GM19193 (cell line): ENCODE results near the gene AUTS2.

Experiments used
- POLR2A ChIP-seq: IDR thresholded peaks from 4 replicates; pipeline ENCODE4 v1.6.1; 2011; ENCODE audit not compliant: insufficient read depth, insufficient read length; ENCODE audit errors: extremely low read depth

Gene AUTS2

DNA sequence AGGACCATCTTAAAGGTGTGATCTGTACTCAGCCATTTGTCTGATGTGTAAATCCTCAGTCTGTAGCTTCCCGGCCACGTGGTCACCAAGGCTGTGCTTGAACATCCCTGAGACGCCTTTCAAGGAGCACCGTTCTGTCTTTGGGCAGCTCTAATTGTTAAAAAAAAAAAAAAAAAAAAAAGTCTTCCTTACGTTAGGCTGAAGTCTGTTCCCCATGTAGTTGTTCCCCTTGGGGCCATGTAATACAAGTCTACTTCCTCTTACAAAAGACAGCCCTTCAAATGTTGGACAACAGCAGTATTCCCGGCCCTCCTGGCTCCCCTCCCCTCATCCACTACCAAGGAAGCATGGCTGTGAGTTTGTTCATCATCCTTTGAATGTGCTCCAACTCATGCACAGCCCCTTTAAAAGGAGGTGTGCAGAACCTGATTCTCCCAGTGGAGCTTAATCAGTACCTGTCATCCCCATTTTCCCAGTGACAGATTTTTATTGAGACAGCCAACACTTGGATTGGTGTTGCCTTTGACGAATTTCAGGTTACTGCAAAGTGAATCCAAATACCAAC lies 1141.5 kb downstream of the AUTS2 start:
- no peak for TF ChIP-seq POLR2A

DNA sequence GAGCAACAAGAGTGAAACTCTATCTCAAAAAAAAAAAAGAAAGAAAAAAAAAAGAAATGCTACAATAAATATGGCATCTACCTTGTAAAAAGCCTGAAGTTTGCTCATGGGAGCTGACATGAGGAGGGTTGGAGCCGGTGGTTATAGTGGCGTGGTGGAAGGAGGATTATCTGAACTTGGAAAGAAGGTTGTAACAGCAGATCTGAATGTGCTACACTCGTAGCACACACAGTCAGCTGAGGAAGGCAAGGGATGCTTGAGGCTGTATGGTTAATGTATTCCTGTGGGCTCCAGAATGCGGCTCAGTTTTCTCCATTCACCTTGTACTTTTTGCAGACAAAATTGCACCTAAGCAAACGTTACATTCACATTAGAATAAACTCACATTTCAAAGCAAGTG lies 1143.4 kb downstream of the AUTS2 start:
- TF ChIP-seq POLR2A, result no peak

DNA sequence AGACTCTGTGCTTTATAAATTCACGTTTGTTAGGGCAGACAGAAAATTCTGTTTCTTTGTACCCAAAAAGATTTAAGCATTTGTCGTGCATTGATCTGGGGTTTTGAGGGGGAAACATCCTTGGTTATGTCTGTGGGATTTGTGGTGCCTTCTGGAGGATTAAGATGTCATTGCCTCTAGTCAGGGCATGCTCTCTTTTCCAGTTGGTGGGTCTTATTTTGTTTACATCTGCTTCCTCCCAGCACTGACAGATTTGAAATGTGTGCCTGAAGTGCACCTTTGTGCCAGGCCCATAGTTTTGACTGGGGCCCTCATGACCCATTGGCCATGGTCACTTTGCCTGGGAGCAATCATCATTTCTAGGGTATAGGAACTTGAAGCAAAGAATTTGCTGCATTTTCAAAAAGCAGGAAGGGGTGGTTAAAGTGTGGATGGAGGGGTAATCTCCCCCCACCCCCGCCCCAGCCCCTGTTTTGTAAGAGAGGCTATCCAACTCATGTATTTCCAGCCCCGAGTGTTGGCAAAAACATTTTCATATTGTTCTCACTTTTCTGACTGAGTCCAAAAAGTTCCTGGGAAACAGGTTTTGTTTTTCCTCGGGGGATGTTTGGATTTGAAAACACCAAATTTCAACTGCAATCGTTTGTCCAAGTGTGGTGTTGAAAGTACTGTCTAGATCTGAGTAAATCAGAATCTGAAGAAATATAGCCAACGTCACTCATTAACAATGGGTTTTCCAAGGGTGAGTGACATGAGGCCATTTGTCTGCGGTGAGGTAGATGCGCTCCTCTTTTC lies 1145.5 kb downstream of the AUTS2 start:
- no peak for TF ChIP-seq POLR2A

DNA sequence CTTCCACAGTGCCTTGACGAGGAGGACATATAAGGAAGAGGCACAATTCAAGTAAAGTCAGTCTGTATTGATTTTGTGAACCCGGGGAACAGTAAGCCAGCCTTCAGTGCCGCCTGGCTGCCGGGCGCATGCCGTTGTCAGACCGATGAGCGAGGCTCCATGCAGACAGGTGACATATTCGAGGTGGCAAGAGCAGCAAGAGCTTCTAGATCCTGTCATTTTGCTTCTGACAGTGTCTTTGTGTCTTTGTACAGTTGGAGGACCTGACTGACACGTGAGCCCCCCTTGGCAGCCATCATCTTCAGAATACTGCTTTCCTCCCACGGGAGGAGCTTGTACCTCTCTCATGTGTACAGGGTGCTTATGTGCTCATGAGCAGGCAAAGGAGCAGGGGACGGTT lies 1146.2 kb downstream of the AUTS2 start:
- TF ChIP-seq POLR2A, result no peak

DNA sequence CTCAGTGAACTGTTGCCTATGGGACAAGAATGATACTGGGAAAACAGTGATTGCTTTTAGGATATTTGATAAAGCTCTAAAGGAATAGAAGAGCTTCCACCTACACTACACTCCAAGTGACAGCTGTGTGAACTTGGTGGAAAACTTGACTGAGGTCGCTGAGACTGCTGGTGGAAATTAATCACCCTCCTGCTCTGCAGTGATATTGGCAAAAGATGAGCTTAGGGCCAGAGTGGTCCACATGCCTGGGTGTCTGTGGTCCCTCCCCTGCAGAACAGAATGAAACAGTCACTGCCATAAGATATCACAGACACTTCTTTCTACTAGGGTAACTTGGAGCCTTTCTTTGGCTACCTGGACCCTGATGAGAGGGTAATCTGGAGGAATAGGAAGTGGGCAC lies 1151.6 kb downstream of the AUTS2 start:
- no peak for TF ChIP-seq POLR2A

DNA sequence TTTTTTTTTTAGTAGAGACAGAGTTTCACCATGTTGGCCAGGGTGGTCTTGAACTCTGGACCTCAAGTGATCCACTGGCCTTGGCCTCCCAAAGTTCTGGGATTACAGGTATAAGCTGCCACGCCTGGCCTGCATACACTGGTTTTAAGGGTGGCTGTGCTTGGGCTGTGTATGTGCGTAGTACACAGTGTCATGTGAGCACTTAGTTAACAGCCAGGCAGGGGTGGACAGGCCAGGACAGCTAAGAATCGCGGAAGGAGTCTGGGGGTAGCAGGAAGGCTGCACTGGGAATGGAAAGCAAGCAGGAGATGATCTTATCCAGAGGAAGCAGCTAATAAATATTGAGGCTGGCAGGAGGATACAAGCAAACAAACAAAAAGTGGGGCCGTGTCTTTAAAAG lies 1153.6 kb downstream of the AUTS2 start:
- no peak for TF ChIP-seq POLR2A

DNA sequence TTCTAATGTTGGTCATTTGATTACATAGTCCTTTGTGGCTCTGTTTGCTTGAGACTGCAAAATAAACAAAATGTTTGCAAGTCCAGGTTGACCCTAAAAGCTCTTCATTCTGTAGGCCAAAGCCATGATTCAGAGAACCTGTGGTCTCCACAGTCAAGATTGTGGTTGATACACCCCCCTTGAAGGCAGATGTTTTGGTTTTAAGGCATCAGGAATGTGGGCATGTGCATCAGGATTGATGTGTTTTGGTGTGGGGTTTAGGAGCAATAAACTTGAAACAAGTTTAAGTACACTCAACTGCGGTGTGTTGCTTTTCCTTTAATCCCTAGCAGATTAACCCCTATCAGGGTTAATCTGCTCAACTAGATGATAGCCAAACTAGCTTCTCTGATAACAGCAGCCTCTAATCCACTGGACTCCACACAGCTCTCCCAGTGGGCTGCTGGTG lies 1154.5 kb downstream of the AUTS2 start:
- no peak for TF ChIP-seq POLR2A

DNA sequence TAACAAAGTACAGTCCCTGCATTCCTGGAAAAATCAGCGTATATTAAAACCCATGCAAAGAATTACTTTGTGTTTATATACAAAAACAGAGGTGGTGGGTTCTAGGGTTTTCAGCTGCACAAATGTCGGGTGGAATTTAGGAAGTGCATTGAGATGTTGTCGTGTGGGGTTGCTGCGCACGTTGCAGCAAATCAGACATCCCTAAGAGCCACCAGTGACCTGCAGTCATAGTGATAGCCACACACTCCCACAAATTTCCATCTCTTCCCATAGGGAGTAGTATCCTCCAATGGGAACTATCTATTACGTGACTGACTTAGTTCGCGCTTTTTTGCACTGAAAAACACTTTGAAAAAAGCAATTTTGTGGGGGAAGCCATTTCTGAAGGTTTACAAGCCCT lies 1158.5 kb downstream of the AUTS2 start:
- no peak for TF ChIP-seq POLR2A

DNA sequence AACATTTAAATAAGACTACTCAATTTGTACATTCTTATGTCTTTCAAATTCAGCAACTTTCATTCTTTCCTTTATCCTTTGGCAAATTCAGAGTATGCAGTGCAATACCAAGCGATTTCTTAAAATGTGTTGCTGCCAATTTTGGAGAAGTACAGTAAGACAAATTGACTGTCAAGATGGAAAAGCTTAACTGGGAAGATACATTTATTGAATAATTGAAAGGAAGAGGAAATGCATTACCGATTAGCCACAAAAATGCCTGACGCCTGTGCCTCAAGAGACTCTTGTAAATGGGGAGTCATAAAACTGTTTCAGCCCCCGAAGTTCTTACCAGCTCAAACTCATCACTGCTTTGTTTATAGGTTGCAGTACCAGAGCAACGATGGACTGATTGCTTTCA lies 1160.4 kb downstream of the AUTS2 start:
- TF ChIP-seq POLR2A, result no peak

DNA sequence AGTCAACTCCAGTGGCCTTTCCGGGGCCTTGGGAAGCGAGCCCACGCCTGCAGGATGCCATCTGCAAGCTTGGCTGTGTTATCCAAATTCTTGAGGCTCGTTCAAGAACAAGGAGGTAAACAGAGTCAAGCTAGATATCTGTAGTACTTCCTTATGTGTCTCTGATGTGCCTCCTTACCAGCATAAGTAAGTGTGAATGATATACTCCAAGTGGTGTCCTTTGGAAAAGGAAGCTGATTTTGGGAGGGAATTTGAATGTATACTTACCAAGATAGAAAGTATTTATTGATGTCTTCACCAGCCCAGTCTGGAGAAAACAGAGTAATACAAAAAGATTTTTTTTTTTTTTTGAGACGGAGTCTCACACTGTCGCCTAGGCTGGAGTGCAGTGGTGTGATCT lies 1161.4 kb downstream of the AUTS2 start:
- no peak for TF ChIP-seq POLR2A

DNA sequence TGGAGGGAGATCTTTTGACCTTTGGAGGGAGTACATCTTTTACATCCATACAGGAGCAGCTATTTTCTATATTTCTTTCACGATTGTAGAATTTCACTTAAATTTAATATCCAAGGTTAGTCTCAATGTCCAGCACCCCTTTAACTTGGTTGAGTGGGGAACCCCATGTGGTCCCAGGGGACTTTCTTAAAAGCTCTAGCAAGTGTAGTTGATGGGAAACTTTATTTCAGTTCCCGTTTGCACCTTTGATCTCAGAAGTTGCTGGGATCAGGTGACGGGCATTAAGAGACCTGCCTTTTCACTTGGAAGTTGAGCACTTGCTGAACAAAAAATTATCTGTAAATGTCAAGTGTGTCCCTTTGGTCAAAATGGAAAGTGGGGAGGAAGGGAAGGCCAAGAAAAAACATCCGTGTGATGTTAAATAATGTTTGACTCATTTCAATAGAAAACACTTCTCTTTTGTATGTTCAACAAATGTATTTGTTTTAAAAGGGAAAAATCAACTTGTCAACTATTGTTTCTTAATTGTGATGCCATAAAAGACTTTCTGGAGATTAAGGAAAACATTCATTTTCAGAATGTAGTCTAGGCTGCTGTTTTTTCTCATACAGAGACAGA lies 1163.5 kb downstream of the AUTS2 start:
- no peak for TF ChIP-seq POLR2A

DNA sequence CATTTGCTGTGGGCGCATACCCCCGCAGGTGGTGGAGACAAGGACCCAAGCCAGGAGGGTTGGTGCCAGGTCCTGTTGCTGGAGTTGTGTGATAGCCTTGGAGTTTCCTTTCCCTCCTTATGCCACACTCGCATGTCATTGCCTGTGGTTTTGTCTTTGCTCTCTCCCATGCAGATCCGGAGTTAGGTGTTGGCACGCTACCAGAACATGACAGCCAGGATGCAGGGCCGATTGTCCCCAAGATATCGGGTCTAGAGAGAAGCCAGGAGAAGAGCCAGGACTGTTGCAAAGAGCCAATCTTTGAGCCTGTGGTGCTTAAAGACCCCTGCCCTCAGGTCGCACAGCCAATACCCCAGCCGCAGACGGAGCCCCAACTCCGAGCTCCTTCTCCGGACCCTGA lies 1164.4 kb downstream of the AUTS2 start:
- no peak for TF ChIP-seq POLR2A

DNA sequence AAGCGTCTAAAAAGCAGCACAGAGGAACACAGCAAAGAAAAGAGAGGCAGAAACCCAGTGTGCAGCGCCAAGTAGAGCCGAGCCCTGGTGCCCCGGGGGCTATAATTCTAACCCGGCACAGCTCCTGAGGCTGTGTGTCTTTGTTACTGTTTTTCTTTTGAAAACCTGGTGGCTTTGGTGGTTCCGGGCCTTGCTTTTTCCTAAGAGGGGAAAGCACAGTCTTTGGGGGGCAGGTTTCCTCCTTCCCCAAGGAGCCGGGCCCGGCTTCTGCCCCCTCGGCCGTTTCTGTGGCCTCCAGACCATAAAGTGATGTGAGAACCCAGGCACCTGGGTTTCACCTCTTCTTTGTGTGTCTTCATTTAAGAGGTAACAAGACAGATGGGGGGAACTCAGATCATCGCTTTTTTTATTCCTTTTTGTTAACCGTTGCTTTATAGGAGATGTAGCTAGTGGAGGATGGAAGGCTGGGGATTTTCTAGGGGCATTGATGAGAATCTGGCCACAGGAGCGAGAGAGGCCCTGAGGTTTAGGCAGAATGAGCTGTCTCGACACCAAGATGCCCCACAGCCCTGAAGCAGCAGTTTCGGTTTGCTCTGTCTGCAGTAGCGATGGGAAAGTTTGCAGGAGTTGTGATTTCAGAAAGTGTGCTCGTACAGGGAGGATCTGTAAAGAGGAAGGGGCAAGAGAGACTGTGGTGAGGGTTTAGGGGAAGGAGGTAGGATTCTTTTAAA lies 1165.9 kb downstream of the AUTS2 start:
- TF ChIP-seq POLR2A, result no peak

DNA sequence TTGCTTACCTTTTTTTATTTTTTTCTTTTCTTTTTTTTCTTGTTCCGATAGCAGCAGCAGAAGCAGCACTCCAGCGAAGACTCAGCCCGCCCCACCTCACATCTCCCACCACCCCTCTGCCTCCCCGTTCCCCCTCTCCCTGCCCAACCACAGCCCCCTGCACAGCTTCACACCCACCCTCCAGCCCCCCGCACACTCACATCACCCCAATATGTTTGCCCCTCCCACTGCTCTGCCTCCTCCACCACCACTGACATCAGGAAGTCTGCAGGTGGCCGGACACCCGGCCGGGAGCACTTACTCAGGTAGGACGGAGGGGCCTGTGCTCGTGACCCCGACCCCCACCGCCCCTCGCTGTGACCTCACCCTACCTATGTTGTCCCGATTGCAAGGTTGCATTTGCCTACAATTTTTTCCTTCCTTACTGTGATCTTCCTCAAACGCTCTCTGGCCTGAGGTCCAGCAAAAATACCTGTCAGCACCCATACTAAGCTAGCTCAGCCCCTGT lies 1166.5 kb downstream of the AUTS2 start:
- TF ChIP-seq POLR2A, result no peak

DNA sequence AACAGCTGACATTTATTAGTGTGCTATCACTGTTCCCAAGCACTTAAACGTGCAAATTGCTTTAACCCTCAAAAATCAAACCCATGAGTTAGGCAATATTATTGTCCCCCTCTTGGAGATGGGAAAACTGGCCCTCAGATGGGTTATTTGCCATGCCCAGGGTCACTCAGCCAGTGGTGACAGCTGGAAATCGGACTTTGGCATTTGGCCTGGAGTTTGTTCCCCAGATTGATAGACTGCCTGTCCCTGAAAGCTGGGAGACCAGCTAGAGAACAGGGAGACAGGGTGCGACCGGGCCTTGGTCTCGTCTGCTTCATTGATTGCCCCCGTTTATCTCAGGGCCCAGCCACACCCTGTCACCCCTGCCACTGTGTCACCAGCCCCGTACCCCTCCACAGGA lies 1167.4 kb downstream of the AUTS2 start:
- no peak for TF ChIP-seq POLR2A

DNA sequence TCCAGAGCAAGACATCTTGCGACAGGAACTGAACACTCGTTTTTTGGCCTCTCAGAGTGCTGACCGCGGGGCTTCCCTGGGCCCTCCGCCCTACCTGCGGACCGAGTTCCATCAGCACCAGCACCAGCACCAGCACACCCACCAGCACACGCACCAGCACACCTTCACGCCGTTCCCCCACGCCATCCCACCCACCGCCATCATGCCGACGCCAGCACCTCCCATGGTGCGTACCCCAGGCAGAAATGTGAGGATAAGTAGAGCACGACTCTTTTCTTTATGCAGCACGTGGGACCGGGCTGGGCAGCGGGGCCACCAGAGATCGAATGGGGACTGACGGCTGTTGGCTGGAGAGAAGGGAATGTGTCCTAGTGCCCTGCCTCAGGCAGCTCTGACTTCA lies 1167.8 kb downstream of the AUTS2 start:
- TF ChIP-seq POLR2A, result no peak

DNA sequence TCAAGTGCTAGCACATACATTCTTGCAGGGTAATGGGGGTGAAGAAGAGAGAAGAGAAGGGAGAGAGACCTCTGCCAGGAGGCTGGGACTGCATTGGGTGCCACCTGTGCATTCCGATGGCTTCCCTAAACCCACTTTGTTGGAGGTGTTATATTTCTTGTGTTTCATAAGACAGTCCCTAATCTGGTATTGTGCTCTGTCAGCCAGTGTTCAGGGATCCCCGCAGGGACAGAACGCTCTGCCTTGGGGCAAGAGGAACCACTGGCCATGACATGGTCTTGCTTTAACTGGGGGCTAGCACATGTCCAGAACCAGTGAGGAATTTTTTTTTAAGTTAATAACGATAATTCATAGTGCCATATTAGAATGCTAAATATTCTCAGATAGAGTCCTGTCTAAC lies 1168.4 kb downstream of the AUTS2 start:
- no peak for TF ChIP-seq POLR2A
